GM18502 (cell line): ENCODE results near the gene GJE1.

Source experiments
- ATAC-seq: cut with Tn5 transposase; IDR thresholded peaks from one replicate; pipeline ENCODE4 v1.9.1; 2021; ENCODE audit warnings: mild to moderate bottlenecking; ENCODE audit not compliant: unreplicated experiment, poor library complexity

The GJE1 gene

DNA sequence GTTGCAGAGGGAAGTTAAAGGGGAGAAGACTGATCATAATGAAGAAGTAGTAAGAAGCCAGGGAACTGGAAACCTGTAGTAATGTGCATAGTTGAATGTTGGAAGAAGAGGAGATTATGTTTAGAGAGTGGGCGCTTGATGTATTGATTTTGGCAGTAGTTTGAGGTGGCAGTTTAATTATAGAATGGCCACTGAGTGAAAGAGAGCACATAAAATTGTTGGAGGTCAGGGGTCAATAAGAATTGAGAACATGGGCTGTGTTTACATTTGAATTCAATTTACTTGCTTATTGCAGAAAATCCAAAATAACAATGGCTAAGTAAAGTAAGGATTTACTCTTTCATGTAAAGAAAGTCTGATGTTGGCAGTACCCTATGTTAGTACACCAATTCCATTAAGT is 30.1 kb downstream of the GJE1 start:
- no peak for ATAC-seq

DNA sequence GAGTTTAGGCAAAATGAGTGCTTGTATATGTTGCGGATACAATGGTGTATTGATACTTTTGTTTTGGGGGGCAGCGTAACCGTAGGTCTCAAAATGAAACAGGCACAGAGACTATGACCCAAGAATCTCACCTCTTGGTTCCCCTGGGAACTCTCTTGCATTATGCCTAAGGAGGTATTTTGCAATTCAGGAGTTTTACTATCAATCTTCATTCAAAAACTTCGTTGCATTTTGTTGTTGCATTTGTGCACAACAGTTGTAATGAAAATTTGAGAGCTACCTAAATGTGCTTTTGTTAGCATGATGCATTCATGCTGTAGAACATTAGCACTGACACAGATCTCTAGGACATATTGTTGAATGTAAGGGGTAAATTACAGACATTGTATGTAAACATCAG is 32.5 kb downstream of the GJE1 start:
- no peak for ATAC-seq

DNA sequence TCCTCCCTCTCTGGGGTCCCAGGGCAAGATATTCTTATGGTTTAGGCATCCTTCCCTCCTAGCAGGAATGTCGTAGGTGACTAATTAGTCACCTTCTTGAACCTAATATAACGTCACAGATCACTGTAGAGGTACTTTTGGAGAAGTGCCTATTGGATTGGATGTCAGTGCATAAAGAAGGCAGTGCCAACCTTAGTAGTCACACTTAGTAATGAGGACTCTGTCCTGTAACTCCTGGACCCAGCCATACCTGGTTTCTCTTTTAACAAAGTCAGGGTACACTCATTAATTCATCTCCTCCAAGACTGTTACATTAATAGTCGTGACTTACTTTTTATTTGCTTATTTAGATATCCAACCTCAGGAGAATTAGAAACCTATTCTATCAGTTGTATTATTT is 34.3 kb downstream of the GJE1 start:
- ATAC-seq = no peak

- ATAC-seq = no peak
These were observed 34.8 kb downstream of the GJE1 start for GRCh38 chr6:142167486-142167885.

GRCh38 chr6:142171351-142171750 is 38.6 kb downstream of the GJE1 start:
- ATAC-seq = no peak

- no peak for ATAC-seq
These were observed 40.0 kb downstream of the GJE1 start for GRCh38 chr6:142172758-142173157.

DNA sequence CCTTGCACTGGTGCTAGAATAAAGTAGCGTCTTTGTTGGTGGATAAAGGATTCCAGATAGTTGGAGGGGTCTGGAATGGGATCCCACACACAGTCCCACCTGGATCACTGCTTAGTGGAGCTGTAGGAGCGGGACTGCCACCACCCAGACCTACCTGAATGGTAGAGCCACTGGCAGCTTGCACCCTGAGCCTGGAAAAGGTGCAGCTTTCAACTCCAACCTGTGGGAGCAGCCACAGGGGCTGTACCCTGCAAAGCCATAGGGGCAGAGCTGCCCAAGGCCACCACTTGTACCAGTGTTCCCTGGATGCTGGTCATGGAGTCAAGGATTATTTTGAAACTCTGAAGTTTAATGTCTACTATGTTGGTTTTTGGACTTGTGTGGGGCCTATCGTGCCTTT is 41.3 kb downstream of the GJE1 start:
- no peak for ATAC-seq

DNA sequence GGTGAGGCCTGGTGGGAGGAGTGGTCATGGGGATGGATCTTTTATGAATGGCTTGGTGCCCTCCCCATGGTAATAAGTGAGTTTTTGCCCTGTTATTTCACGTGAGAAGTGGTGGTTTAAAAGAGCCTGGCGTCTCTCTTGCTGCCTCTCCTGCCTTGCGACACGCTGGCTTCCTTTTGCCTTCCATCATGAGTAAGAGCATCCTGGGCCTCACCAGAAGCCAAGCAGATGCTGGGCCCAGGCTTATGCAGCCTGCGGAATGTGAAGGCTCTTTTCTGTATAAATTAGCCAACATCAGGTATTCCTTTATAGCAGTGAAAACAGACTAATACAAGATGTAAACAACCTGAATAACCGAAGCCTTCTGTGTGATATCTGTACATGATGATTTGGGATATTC is 42.0 kb downstream of the GJE1 start:
- no peak for ATAC-seq

DNA sequence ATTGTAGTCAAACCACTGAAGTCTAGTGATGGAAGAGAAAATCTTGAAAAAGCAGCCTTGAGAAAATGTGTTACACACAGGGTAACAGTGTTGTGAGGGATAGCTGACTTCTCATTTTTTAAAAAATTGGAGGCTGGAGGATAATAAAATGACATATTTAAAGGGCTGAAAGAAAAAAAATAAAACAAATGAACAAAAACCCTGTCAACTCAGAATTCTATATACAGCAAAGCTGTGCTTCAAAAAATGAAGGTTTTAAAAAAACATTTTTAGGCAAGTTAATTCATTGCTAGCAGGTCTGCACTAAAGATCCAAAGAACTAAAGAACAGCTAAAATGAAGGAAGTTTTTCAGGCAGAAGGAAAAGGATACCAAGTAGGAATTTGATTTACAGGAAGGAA is 45.4 kb downstream of the GJE1 start:
- ATAC-seq = no peak

DNA sequence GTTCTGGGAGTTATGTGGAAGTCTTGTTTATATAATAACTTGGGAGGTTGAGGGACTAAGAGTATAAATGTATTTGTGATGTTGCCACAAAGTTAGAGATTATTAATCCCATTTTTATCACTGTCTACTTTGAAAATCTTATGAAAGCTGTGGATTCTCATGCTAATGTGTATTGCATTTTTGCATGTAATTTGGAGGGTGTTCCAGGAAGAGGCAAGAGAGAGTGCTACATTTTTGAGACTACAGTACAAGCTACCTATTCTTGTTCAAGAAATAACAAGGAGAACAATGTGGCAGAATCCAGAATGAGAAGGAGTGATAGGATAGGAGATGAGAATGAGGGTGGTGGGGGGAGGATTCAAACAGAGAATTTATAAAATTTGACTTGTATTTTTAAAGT is 49.3 kb downstream of the GJE1 start:
- no peak for ATAC-seq

- ATAC-seq = no peak
These were observed 50.6 kb downstream of the GJE1 start for GRCh38 chr6:142183351-142183750.

DNA sequence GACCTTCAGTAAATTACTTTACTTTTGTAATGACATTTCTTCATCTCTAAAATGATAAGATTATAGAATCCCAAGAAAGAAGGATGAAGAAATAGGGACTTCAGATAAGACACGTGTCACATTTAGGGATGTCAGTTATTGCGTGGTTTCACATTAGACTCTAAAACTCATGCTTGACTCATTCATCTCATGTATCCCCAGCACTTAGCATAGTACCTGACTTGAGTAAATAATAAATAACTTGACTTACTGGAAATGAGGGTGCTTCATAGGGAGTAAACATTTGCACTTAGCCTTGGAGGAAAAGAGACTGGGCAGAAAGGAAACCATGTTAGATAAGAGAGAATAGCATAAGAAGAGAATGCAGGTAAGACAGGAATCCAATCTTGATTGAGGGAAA is 51.6 kb downstream of the GJE1 start:
- no peak for ATAC-seq
